ENCODE measurements around the gene LRCOL1. TPM values are rescaled to one million over a fixed set of nuclear protein-coding genes. Genes with fewer than 3 reads are reported as not detected.

The LRCOL1 gene
- total RNA-seq, 1 donor from 2014 or later, result not detected

- Histone ChIP-seq H3K4me1 (peaks cover 28% of the 10 kb centered on the region), H3K4me3 (no peak overlapping the region), H3K27ac (replicated peaks) (no peak overlapping the region), H3K9me3 (replicated peaks) (no peaks in the 10 kb centered on the region), H3K36me3 (peaks cover 14% of the 10 kb centered on the region), H3K27me3 (ENCODE audit: low read depth) (no peaks in the 10 kb centered on the region)
- intact Hi-C loops (cut with micrococcal nuclease), result no loop called here
- no peak for DNase-seq
- no peak for TF ChIP-seq CTCF (IDR thresholded peaks at IDR 0.05; ENCODE audit: borderline replicate concordance)
Measured at GRCh38 chr12:132562489-132563021, 47.8 kb downstream of the LRCOL1 start.

- Histone ChIP-seq H3K9me3 (replicated peaks) (no peaks in the 10 kb centered on the region), H3K27ac (replicated peaks) (no peak overlapping the region), H3K4me3 (no peak overlapping the region), H3K4me1 (peaks cover 28% of the 10 kb centered on the region), H3K36me3 (peaks cover 10% of the 10 kb centered on the region), H3K27me3 (ENCODE audit: low read depth) (no peaks in the 10 kb centered on the region)
- intact Hi-C loops (cut with micrococcal nuclease), result no loop called here
- DNase-seq, result no peak
- peak; percentile 32 for TF ChIP-seq CTCF (IDR thresholded peaks at IDR 0.05; ENCODE audit: borderline replicate concordance)
Measured at GRCh38 chr12:132561427-132562156, 48.8 kb downstream of the LRCOL1 start.

- peak; percentile 40 for DNase-seq
- Histone ChIP-seq H3K36me3 (peaks cover 2% of the 10 kb centered on the region), H3K9me3 (replicated peaks) (no peaks in the 10 kb centered on the region), H3K27ac (replicated peaks) (no peak overlapping the region), H3K4me3 (peak overlapping the region; percentile 73), H3K4me1 (peaks cover 28% of the 10 kb centered on the region), H3K27me3 (ENCODE audit: low read depth) (no peaks in the 10 kb centered on the region)
- peak; percentile 60 for TF ChIP-seq CTCF (IDR thresholded peaks at IDR 0.05; ENCODE audit: borderline replicate concordance)
- intact Hi-C loops (cut with micrococcal nuclease), result no loop called here
Measured at GRCh38 chr12:132560614-132561426, 49.6 kb downstream of the LRCOL1 start.

GRCh38 chr12:132560364-132560613 lies 50.1 kb downstream of the LRCOL1 start:
- no peak overlapping the region for H3K27ac ChIP-seq (replicated peaks)
- peaks cover 28% of the 10 kb centered on the region for H3K4me1 ChIP-seq
- peak overlapping the region; percentile 73 for H3K4me3 ChIP-seq
- no peaks in the 10 kb centered on the region for H3K9me3 ChIP-seq (replicated peaks)
- no peak for TF ChIP-seq CTCF (IDR thresholded peaks at IDR 0.05; ENCODE audit: borderline replicate concordance)
- H3K27me3 ChIP-seq (ENCODE audit: low read depth), result no peaks in the 10 kb centered on the region
- no peak for DNase-seq
- no peaks in the 10 kb centered on the region for H3K36me3 ChIP-seq
- intact Hi-C loops (cut with micrococcal nuclease), result no loop called here

- Histone ChIP-seq H3K4me3 (peak overlapping the region; percentile 73), H3K27me3 (ENCODE audit: low read depth) (no peaks in the 10 kb centered on the region), H3K4me1 (peaks cover 28% of the 10 kb centered on the region), H3K36me3 (no peaks in the 10 kb centered on the region), H3K9me3 (replicated peaks) (no peaks in the 10 kb centered on the region), H3K27ac (replicated peaks) (no peak overlapping the region)
- intact Hi-C loops (cut with micrococcal nuclease), result no loop called here
- DNase-seq, result peak; percentile 38
- no peak for TF ChIP-seq CTCF (IDR thresholded peaks at IDR 0.05; ENCODE audit: borderline replicate concordance)
Measured at GRCh38 chr12:132559652-132560363, 50.6 kb downstream of the LRCOL1 start.
